Panc1 (cell line): ENCODE results near the gene POLG. TPM values are rescaled to one million over a fixed set of nuclear protein-coding genes. Genes with fewer than 3 reads are reported as not detected.
A peak's percentile ranks its signal among the peaks of the same experiment; 100 is the strongest.

Experiments
- ATAC-seq: fragments of 200-7000 bp; cut with Tn5 transposase; 2 replicates; pipeline ENCODE4 v1.9.1; 2020; ENCODE audit warnings: mild to moderate bottlenecking, moderate library complexity
- BruUV-seq: library from RNA; stranded (reverse); fragments of 400-500 nt; replicated peaks from 2 replicates; lab custom pipeline; 2021; lab: Mats Ljungman, UMichigan
- CTCF ChIA-PET: fragments of 300-600 bp; sonication (Branson Sonifier 250); formaldehyde crosslinking; loops from one replicate; lab custom pipeline; 2022; ENCODE audit warnings: antibody characterized with exemption; lab: Charles Lee
- POLR2A ChIA-PET: fragments of 300-600 bp; sonication (Branson Sonifier 250); formaldehyde crosslinking; loops from one replicate; lab custom pipeline; 2022; ENCODE audit warnings: antibody characterized with exemption; lab: Charles Lee
- DNase-seq: peaks from one replicate; pipeline ENCODE4 v3.0.0-alpha.2; 2010; ENCODE audit warnings: low read depth, low spot score
- H3K27ac ChIP-seq: 2 replicates; pipeline ENCODE4 v1.5.1; 2011; ENCODE audit warnings: mild to moderate bottlenecking, low read length, inconsistent platforms
- H3K27me3 ChIP-seq: fragments of 200-500 bp; sonication (Bioruptor generic); 2 replicates; pipeline ENCODE4 v1.6.0; 2014; ENCODE audit warnings: low read length, inconsistent platforms; ENCODE audit not compliant: control insufficient read depth, insufficient read depth
- H3K36me3 ChIP-seq: fragments of 200-500 bp; sonication (Bioruptor generic); 2 replicates; pipeline ENCODE4 v1.5.1; 2014; ENCODE audit warnings: inconsistent platforms, mild to moderate bottlenecking, low read length, moderate library complexity; ENCODE audit not compliant: control insufficient read depth, insufficient read depth
- H3K4me1 ChIP-seq: 2 replicates; pipeline ENCODE4 v1.5.1; 2011; ENCODE audit warnings: inconsistent platforms, mild to moderate bottlenecking, low read length, moderate library complexity; ENCODE audit not compliant: control insufficient read depth, insufficient read depth
- H3K4me3 ChIP-seq, 2 experiments: 2 replicates each; pipeline ENCODE4 v1.5.1; 2011 to 2012; ENCODE audit warnings: low read depth in 2 of 2, low read length in 2 of 2, mild to moderate bottlenecking in 2 of 2, inconsistent platforms in 1 of 2, moderate library complexity in 1 of 2
- H3K9me3 ChIP-seq: fragments of 200-500 bp; sonication (Bioruptor generic); 2 replicates; pipeline ENCODE4 v1.5.1; 2014; ENCODE audit warnings: low read depth, mild to moderate bottlenecking, inconsistent platforms, low read length, moderate library complexity; ENCODE audit not compliant: control insufficient read depth, insufficient read depth
- CTCF ChIP-seq: fragments of 450-650 bp; IDR thresholded peaks from 2 replicates; pipeline ENCODE4 v1.5.1; 2017; ENCODE audit warnings: mild to moderate bottlenecking
- POLR2AphosphoS5 ChIP-seq: IDR thresholded peaks from 2 replicates; pipeline ENCODE4 v1.6.1; 2012; ENCODE audit warnings: mild to moderate bottlenecking, low read depth, low read length, moderate library complexity
- REST ChIP-seq, 2 experiments: IDR thresholded peaks; 2 replicates each; pipeline ENCODE4 v1.6.1; 2011 to 2012; ENCODE audit warnings: low read depth in 2 of 2, control low read depth in 1 of 2, low read length in 1 of 2, mild to moderate bottlenecking in 1 of 2, moderate library complexity in 1 of 2; ENCODE audit not compliant: insufficient read depth in 1 of 2
- SIN3A ChIP-seq: IDR thresholded peaks from 2 replicates; pipeline ENCODE4 v1.6.1; 2012; ENCODE audit warnings: low read depth, mild to moderate bottlenecking, low read length, moderate library complexity, borderline replicate concordance; ENCODE audit not compliant: insufficient read depth
- TCF7L2 ChIP-seq: IDR thresholded peaks from 2 replicates; pipeline ENCODE4 v1.6.1; 2011; ENCODE audit warnings: mild to moderate bottlenecking, low read depth, low read length, inconsistent platforms
- in situ Hi-C: cut with HindIII; loops from 2 replicates; pipeline ENCODE4 v1.10.0; 2016; ENCODE audit warnings: low sequenced_read_pairs, low pct_unique_long_range_greater_than_20kb
- intact Hi-C: fragments of 100-400 bp; cut with micrococcal nuclease; formaldehyde crosslinking; loops from one replicate; pipeline ENCODE4 v1.10.0; 2022; ENCODE audit not compliant: unreplicated experiment
- total RNA-seq: library from RNA; stranded (reverse); gene quantifications from one replicate; pipeline ENCODE4 v1.2.1, GENCODE V29; 2021; ENCODE audit not compliant: unreplicated experiment

Gene POLG
- total RNA-seq, 1 experiment from 2014 or later, result 95.2 TPM

GRCh38 chr15:89370120-89370977, 35.7 kb upstream of the POLG start:
- ATAC-seq (no peak), DNase-seq (no peak)
- in situ Hi-C loops, result no loop called here
- ChIA-PET CTCF (no interaction called here), POLR2A (no interaction called here)
- BruUV-seq, result no TSS peak
- no peaks in the 10 kb centered on the region for H3K9me3 ChIP-seq
- H3K4me3 ChIP-seq, result peak overlapping the region in 1 of 2 experiments; percentile 45; a peak in 1 of 4 replicates
- no peak for TF ChIP-seq SIN3A
- no peak for TF ChIP-seq CTCF
- no peak for TF ChIP-seq POLR2AphosphoS5
- no peak for TF ChIP-seq REST (IDR thresholded peaks at IDR 0.05; ENCODE audit: insufficient read depth in 1 of 2, low read depth in 2 of 2, low read length in 1 of 2)
- TF ChIP-seq TCF7L2, result no peak
- H3K27me3 ChIP-seq, result peaks cover 7% of the 10 kb centered on the region
- no peak overlapping the region for H3K27ac ChIP-seq
- intact Hi-C loops, result no loop called here
- H3K36me3 ChIP-seq, result no peaks in the 10 kb centered on the region
- H3K4me1 ChIP-seq, result peaks cover 6% of the 10 kb centered on the region; the same call in 1 of the 2 replicates

- intact Hi-C loops, result no loop called here
- BruUV-seq, result no TSS peak
- Histone ChIP-seq H3K27me3 (peaks cover 7% of the 10 kb centered on the region), H3K36me3 (no peaks in the 10 kb centered on the region), H3K27ac (no peak overlapping the region), H3K9me3 (no peaks in the 10 kb centered on the region), H3K4me1 (peaks cover 6% of the 10 kb centered on the region; the same call in 1 of the 2 replicates), H3K4me3 (no peak overlapping the region)
- ATAC-seq, result no peak
- ChIA-PET POLR2A (no interaction called here), CTCF (no interaction called here)
- in situ Hi-C loops, result no loop called here
- TF ChIP-seq SIN3A, result no peak
- TF ChIP-seq POLR2AphosphoS5, result no peak
- TF ChIP-seq CTCF, result no peak
- no peak for TF ChIP-seq REST (IDR thresholded peaks at IDR 0.05; ENCODE audit: insufficient read depth in 1 of 2, low read depth in 2 of 2, low read length in 1 of 2)
- TF ChIP-seq TCF7L2, result no peak
- DNase-seq, result no peak
Measured at GRCh38 chr15:89369341-89369947, 34.8 kb upstream of the POLG start.
